ENCODE measurements around the gene NSA2.
"Not testable (repeated sequence)": the region's sequence is repeated elsewhere in the genome, so short reads cannot be mapped to it uniquely, and the experiment has no call there.

DNA sequence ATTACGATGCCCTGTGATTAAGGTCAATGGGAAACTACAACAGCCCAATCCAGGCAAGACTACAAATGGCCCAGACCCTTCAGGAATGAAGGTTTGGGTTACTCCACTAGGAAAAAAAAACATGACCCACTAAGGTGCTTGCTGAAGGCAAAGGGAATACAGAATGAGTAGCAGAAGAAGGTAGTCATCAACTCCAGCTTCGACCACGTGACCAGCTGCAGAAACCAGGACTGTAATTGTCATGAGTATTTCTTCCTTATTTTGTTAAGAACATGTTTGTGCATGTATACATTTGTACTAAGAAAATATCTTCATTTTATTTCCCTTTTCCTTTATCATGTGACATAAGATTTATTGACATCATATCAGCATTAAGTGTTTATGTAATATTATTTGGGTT is 24.6 kb downstream of the NSA2 start:
- TF ChIP-seq, protein P1, sequence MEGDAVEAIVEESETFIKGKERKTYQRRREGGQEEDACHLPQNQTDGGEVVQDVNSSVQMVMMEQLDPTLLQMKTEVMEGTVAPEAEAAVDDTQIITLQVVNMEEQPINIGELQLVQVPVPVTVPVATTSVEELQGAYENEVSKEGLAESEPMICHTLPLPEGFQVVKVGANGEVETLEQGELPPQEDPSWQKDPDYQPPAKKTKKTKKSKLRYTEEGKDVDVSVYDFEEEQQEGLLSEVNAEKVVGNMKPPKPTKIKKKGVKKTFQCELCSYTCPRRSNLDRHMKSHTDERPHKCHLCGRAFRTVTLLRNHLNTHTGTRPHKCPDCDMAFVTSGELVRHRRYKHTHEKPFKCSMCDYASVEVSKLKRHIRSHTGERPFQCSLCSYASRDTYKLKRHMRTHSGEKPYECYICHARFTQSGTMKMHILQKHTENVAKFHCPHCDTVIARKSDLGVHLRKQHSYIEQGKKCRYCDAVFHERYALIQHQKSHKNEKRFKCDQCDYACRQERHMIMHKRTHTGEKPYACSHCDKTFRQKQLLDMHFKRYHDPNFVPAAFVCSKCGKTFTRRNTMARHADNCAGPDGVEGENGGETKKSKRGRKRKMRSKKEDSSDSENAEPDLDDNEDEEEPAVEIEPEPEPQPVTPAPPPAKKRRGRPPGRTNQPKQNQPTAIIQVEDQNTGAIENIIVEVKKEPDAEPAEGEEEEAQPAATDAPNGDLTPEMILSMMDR (IDR thresholded peaks at IDR 0.05; ENCODE audit: low read depth, low read length, missing input control) = not testable (repeated sequence)
- TF ChIP-seq, protein P2, sequence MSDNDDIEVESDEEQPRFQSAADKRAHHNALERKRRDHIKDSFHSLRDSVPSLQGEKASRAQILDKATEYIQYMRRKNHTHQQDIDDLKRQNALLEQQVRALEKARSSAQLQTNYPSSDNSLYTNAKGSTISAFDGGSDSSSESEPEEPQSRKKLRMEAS (IDR thresholded peaks at IDR 0.05) = not testable (repeated sequence)
- not testable (repeated sequence) for TF ChIP-seq TAF1 (conservative IDR thresholded peaks at IDR 0.05); HNF4A (conservative IDR thresholded peaks at IDR 0.05); YY1 (IDR thresholded peaks at IDR 0.05); FOXA1 (IDR thresholded peaks at IDR 0.05); EGR1 (IDR thresholded peaks at IDR 0.05; ENCODE audit: low read depth in 2 of 2); SP1 (IDR thresholded peaks at IDR 0.05); RXRA (IDR thresholded peaks at IDR 0.05)
- TF ChIP-seq, protein P3, sequence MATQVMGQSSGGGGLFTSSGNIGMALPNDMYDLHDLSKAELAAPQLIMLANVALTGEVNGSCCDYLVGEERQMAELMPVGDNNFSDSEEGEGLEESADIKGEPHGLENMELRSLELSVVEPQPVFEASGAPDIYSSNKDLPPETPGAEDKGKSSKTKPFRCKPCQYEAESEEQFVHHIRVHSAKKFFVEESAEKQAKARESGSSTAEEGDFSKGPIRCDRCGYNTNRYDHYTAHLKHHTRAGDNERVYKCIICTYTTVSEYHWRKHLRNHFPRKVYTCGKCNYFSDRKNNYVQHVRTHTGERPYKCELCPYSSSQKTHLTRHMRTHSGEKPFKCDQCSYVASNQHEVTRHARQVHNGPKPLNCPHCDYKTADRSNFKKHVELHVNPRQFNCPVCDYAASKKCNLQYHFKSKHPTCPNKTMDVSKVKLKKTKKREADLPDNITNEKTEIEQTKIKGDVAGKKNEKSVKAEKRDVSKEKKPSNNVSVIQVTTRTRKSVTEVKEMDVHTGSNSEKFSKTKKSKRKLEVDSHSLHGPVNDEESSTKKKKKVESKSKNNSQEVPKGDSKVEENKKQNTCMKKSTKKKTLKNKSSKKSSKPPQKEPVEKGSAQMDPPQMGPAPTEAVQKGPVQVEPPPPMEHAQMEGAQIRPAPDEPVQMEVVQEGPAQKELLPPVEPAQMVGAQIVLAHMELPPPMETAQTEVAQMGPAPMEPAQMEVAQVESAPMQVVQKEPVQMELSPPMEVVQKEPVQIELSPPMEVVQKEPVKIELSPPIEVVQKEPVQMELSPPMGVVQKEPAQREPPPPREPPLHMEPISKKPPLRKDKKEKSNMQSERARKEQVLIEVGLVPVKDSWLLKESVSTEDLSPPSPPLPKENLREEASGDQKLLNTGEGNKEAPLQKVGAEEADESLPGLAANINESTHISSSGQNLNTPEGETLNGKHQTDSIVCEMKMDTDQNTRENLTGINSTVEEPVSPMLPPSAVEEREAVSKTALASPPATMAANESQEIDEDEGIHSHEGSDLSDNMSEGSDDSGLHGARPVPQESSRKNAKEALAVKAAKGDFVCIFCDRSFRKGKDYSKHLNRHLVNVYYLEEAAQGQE (IDR thresholded peaks at IDR 0.05) = not testable (repeated sequence)
- TF ChIP-seq, protein P4, sequence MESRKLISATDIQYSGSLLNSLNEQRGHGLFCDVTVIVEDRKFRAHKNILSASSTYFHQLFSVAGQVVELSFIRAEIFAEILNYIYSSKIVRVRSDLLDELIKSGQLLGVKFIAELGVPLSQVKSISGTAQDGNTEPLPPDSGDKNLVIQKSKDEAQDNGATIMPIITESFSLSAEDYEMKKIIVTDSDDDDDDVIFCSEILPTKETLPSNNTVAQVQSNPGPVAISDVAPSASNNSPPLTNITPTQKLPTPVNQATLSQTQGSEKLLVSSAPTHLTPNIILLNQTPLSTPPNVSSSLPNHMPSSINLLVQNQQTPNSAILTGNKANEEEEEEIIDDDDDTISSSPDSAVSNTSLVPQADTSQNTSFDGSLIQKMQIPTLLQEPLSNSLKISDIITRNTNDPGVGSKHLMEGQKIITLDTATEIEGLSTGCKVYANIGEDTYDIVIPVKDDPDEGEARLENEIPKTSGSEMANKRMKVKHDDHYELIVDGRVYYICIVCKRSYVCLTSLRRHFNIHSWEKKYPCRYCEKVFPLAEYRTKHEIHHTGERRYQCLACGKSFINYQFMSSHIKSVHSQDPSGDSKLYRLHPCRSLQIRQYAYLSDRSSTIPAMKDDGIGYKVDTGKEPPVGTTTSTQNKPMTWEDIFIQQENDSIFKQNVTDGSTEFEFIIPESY (IDR thresholded peaks at IDR 0.05) = not testable (repeated sequence)
- TF ChIP-seq, protein P5, sequence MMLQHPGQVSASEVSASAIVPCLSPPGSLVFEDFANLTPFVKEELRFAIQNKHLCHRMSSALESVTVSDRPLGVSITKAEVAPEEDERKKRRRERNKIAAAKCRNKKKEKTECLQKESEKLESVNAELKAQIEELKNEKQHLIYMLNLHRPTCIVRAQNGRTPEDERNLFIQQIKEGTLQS (IDR thresholded peaks at IDR 0.05) = not testable (repeated sequence)

Measured in liver (tissue), 3 donors.